GM19023 (cell line): ENCODE measurements around the gene IL17B.
A peak's percentile ranks its signal among the peaks of the same experiment; 100 is the strongest.

ENCODE experiments used
- ATAC-seq: cut with Tn5 transposase; IDR thresholded peaks from one replicate; pipeline ENCODE4 v1.9.1; 2021; ENCODE audit warnings: mild to moderate bottlenecking, moderate library complexity; ENCODE audit not compliant: unreplicated experiment

IL17B gene

GRCh38 chr5:149363936-149364335 lies 15.2 kb downstream of the IL17B start:
- no peak for ATAC-seq

GRCh38 chr5:149363358-149363757 lies 15.7 kb downstream of the IL17B start:
- ATAC-seq = no peak

- ATAC-seq = no peak
These were observed 16.6 kb downstream of the IL17B start for GRCh38 chr5:149362541-149362940.

- no peak for ATAC-seq
These were observed 18.8 kb downstream of the IL17B start for GRCh38 chr5:149360272-149360671.

GRCh38 chr5:149358868-149359495 lies 20.1 kb downstream of the IL17B start:
- no peak for ATAC-seq

GRCh38 chr5:149358294-149358651 lies 20.8 kb downstream of the IL17B start:
- peak; percentile 6 for ATAC-seq

- ATAC-seq = peak; percentile 100
These were observed 21.5 kb downstream of the IL17B start, which contains the start of gene PCYOX1L for GRCh38 chr5:149357370-149358293. Gene PCYOX1L (plus strand): TSS chr5:149358046. CDS start chr5:149358069, 23 bp downstream.

- ATAC-seq = no peak
These were observed 22.7 kb downstream of the IL17B start for GRCh38 chr5:149356391-149356790.

- no peak for ATAC-seq
These were observed 23.4 kb downstream of the IL17B start for GRCh38 chr5:149355688-149356087.

GRCh38 chr5:149353911-149354310 lies 25.2 kb downstream of the IL17B start:
- ATAC-seq = no peak

- ATAC-seq = no peak
These were observed 26.9 kb downstream of the IL17B start for GRCh38 chr5:149352169-149352568.

GRCh38 chr5:149349382-149349781 lies 29.7 kb downstream of the IL17B start:
- ATAC-seq = no peak

- no peak for ATAC-seq
These were observed 30.6 kb downstream of the IL17B start for GRCh38 chr5:149348518-149348917.

- ATAC-seq = peak; percentile 4
These were observed 33.2 kb downstream of the IL17B start for GRCh38 chr5:149345892-149346222.

- peak; percentile 97 for ATAC-seq
These were observed 33.8 kb downstream of the IL17B start, which contains the start of gene GRPEL2 for GRCh38 chr5:149345147-149345891. Gene GRPEL2 (plus strand): TSS chr5:149345499. CDS start chr5:149345540, 41 bp downstream.

GRCh38 chr5:149344151-149344550 lies 34.9 kb downstream of the IL17B start:
- no peak for ATAC-seq

- no peak for ATAC-seq
These were observed 37.2 kb downstream of the IL17B start for GRCh38 chr5:149341876-149342275.

- ATAC-seq = no peak
These were observed 38.2 kb downstream of the IL17B start for GRCh38 chr5:149340920-149341319.

- no peak for ATAC-seq
These were observed 40.7 kb downstream of the IL17B start for GRCh38 chr5:149338364-149338763.

- ATAC-seq = no peak
These were observed 41.4 kb downstream of the IL17B start for GRCh38 chr5:149337736-149338135.

GRCh38 chr5:149333711-149334443 lies 45.2 kb downstream of the IL17B start:
- ATAC-seq = no peak
